Fibroblast of skin of scalp (primary cell): Measurements from ENCODE around the gene KIF2B. TPM values are rescaled to one million over a fixed set of nuclear protein-coding genes. Genes with fewer than 3 reads are reported as not detected.
"Not testable (repeated sequence)": the region's sequence is repeated elsewhere in the genome, so short reads cannot be mapped to it uniquely, and the experiment has no call there.

Source experiments
- DNase-seq: peaks from one replicate; pipeline ENCODE4 v3.0.0-alpha.2; 2013
- polyA plus RNA-seq, 2 experiments: library from polyadenylated mRNA; unstranded; fragments of 120-200 nt; gene quantifications; one replicate each; pipeline ENCODE4 v1.2.1, GENCODE V29; 2013; ENCODE audit not compliant: insufficient read length in 2 of 2

KIF2B gene
- polyA plus RNA-seq (2013, experiment 1 of 2; ENCODE audit: insufficient read length), result not detected
- polyA plus RNA-seq (2013, experiment 2 of 2; ENCODE audit: insufficient read length), result not detected

GRCh38 chr17:53822764-53823163 lies at the start of gene KIF2B:
Gene KIF2B, plus strand, starts transcription at chr17:53822927. Its CDS starts 107 bp downstream, at chr17:53823034.
- DNase-seq, result no peak

GRCh38 chr17:53780320-53780719 lies 42.4 kb upstream of the KIF2B start:
- DNase-seq, result no peak

DNA sequence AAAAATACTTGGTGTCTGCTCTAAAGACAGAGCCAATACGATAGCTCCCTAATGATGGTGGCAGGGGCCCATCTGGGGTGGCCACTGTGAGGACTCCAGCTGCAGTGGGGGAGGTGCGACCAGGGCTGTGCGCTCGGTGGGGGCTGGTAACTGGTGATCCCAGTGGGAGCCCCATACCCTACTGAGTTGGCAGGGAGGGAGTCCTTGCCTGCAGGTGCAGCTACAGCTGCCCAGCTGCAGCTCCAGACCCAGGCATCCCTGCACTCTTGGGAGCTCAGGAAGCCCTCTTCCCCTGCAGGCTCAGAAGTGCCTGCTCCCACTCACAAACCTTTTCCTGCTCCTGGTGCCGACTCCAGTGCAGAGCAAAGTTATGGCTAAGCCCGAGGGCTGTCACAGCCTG lies 31.2 kb upstream of the KIF2B start:
- DNase-seq, result no peak

DNA sequence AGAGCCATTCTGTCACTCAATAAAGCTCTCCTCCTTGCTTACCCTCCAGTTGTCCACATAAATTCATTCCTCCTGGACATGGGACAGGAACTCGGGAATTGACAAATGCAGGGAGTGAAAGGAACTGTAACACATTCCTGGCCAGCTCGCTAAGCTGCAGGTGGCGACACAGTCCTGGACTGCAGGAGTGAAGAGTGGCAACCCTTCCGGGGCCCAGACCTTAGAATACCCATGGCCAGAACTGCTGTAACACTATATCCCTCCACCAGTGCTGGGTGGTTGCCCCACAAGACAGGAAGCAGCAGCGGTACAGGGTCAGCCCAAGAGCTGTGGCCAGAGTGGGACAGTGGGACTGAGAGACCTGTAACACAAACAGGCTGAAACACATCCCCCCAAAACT lies 30.3 kb upstream of the KIF2B start:
- no peak for DNase-seq

GRCh38 chr17:53792997-53793396 lies 29.7 kb upstream of the KIF2B start:
- DNase-seq, result no peak

- DNase-seq, result no peak
Observed at GRCh38 chr17:53794875-53795274, 27.9 kb upstream of the KIF2B start.

DNA sequence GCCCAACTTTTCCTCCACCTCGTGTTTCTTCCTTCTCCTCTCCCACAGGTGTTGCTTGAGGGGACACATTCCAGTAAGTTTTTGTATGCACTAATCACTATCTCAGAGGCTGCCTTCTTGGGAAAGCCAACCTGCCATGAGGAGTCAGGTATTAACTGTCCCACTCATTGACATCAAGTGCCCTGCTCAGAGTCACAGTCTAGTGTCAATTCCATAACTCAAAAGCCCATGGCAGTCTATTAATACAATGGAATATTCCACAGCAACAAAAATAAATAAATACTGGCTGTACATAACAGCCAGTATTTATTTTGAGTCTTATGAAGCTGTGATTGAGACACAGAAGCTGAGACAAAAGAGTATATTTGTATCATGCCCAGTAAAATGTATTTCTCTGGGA lies 26.1 kb upstream of the KIF2B start:
- no peak for DNase-seq

DNA sequence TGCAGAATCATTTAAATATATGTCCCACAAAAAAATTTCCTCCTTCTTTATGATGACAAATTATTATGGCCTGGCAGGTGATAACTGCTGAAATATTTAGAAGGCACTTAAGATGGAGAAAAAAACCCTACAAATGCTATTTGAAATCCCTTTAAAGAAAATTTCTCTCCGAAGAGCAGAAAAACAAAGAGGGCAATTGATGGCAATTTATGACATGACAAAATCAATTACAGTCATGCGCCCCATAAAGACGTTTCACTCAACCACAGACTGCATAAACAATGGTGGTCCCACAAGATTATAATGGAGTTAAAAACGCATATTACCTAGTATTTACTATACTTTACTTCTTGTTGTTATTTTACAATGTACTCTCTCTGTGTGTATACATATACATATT lies 25.2 kb upstream of the KIF2B start:
- DNase-seq, result no peak

DNA sequence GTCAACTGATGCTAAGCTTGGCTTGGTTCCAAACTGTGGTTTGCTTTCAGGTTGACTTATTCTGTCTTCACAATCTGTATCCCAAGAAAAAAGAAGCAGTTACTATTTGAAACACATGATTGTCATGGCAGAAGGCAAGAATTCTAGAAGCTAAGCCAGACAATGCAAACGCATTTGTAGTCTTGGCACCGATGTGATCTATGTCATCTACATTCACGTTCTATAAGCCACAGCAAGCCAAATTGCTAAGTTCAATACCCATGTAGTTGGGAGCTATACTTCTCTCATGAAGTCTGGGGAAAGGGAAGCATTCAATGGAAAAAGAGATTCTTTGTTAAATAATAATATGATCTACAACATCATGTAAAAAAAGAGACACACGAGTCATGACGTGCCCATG lies 18.3 kb upstream of the KIF2B start:
- DNase-seq, result no peak

- no peak for DNase-seq
Observed at GRCh38 chr17:53806473-53806872, 16.3 kb upstream of the KIF2B start.

DNA sequence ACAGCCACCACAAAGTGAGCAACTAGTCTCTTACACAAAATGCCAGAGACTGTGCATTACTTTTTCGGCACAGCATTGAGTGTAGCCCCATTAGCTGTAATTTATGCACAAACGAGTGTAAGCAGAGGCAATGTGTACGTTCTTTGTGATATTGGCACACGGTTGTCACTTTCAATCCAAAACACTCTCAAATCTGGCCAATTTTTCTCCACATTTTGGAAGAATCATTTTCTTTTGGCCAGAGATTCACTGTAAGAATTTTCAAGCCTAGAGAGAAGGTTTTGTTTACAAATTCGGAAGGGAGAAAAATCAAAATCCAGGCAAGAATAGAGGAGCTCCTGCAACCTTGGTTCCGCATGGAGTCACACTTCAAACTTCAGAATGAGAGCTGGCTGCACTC lies 15.4 kb upstream of the KIF2B start:
- no peak for DNase-seq

- DNase-seq, result no peak
Observed at GRCh38 chr17:53818271-53818670, 4.5 kb upstream of the KIF2B start.

- DNase-seq, result no peak
Observed at GRCh38 chr17:53818929-53819328, 3.8 kb upstream of the KIF2B start.

- DNase-seq, result no peak
Observed at GRCh38 chr17:53819956-53820355, 2.8 kb upstream of the KIF2B start.

DNA sequence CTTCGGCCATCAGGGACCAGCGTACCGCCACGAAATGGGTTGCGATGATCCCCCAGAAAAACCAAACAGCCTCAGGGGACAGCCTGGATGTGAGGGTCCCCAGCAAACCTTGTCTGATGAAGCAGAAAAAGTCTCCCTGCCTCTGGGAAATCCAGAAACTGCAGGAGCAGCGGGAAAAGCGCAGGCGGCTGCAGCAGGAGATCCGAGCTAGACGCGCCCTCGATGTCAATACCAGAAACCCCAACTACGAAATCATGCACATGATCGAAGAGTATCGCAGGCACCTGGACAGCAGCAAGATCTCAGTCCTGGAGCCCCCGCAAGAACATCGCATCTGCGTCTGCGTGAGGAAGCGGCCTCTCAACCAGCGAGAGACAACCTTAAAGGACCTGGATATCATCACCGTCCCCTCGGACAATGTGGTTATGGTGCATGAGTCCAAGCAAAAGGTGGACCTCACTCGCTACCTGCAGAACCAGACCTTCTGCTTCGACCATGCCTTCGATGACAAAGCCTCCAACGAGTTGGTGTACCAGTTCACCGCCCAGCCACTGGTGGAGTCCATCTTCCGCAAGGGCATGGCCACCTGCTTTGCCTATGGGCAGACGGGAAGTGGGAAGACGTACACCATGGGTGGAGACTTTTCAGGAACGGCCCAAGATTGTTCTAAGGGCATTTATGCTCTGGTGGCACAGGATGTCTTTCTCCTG lies 769 bp downstream of the KIF2B start:
- DNase-seq, result no peak

DNA sequence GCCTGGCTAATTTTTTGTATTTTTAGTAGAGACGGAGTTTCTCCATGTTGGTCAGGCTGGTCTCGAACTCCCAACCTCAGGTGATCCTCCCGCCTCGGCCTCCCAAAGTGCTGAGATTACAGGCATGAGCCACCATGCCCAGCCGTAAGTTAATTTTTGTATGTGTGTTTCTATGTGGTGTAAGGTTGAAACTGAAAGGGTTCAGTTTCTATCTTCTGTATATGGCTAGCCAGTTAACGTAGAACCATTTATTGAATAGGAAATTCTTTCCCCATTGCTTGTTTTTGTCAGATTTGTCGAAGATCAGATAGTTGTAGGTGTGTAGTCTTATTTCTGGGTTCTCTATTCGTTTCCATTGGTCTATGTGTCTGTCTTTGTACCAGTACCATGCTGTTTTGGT lies 12.0 kb downstream of the KIF2B start:
- not testable (repeated sequence) for DNase-seq

- DNase-seq, result no peak
Observed at GRCh38 chr17:53837131-53837530, 14.4 kb downstream of the KIF2B start.

- DNase-seq, result no peak
Observed at GRCh38 chr17:53844491-53845107, 21.9 kb downstream of the KIF2B start.

DNA sequence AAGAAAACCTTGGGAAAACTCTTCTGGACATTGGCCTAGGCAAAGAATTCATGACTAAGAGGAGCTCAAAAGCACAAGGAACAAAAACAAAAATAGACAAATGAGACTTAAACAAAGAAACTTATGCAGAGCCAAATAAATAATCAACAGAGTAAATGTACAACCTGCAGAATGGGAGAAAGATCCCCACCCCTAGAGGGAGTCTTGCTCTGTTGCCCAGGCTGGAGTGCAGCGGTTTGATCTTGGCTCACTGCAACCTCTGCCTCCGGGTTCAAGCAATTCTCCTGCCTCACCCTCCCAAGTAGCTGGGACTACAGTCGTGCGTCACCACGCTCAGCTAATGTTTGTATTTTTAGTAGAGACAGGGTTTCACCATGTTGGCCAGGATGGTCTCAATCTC lies 48.4 kb downstream of the KIF2B start:
- DNase-seq, result not testable (repeated sequence)
